Peyer's patch (tissue), 4 donors: Measurements from ENCODE around the gene TM4SF4.

ENCODE experiments used
- POLR2A ChIP-seq, 2 donors: fragments of 450-650 bp; IDR thresholded peaks; one replicate each; pipeline ENCODE4 v1.5.1; 2017; ENCODE audit warnings: antibody characterized with exemption in 2 of 2, mild to moderate bottlenecking in 2 of 2, moderate library complexity in 2 of 2
- TF ChIP-seq, protein P1 (sequence below), 6 experiments: fragments of 450-650 bp in 4 of 6; fragments of 200-600 bp in 2 of 6; sonication (generic) in 1 of 6; IDR thresholded peaks; one replicate each; pipeline ENCODE4 v1.5.1; 2017 to 2019; ENCODE audit warnings: antibody characterized with exemption in 6 of 6, mild to moderate bottlenecking in 3 of 6, moderate library complexity in 1 of 6

DNA sequence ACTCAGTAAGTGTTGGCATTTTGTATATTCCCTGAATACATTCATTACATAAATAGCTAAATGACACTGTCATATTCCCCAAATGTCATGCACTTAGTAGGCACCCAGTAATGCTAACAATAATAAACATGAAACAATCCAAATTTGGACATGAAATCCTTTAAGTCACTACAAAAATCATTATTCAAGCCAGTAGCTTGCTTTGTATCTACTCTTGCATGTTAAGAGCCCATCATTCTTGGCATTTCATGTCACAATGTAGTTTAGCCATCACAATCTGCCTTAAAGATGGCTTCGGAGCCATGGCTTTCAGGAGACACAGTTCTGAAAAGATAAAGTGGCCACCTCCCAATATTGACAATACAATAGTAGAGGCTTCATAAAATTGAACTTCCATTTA lies 32.9 kb upstream of the TM4SF4 start:
- TF ChIP-seq, protein P1, sequence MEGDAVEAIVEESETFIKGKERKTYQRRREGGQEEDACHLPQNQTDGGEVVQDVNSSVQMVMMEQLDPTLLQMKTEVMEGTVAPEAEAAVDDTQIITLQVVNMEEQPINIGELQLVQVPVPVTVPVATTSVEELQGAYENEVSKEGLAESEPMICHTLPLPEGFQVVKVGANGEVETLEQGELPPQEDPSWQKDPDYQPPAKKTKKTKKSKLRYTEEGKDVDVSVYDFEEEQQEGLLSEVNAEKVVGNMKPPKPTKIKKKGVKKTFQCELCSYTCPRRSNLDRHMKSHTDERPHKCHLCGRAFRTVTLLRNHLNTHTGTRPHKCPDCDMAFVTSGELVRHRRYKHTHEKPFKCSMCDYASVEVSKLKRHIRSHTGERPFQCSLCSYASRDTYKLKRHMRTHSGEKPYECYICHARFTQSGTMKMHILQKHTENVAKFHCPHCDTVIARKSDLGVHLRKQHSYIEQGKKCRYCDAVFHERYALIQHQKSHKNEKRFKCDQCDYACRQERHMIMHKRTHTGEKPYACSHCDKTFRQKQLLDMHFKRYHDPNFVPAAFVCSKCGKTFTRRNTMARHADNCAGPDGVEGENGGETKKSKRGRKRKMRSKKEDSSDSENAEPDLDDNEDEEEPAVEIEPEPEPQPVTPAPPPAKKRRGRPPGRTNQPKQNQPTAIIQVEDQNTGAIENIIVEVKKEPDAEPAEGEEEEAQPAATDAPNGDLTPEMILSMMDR (IDR thresholded peaks at IDR 0.05) = no peak
- TF ChIP-seq POLR2A (IDR thresholded peaks at IDR 0.05) = no peak
